CD4-positive, alpha-beta memory T cell (primary cell): ENCODE measurements around the gene GUCA1A. TPM values are rescaled to one million over a fixed set of nuclear protein-coding genes. Genes with fewer than 3 reads are reported as not detected.

Experiments used
- CTCF ChIA-PET: fragments of 350-600 bp; sonication (Branson Sonifier 250); formaldehyde crosslinking; loops from one replicate; lab custom pipeline; 2021; ENCODE audit warnings: inconsistent platforms; ENCODE audit not compliant: partially characterized antibody; lab: Charles Lee
- POLR2A ChIA-PET: fragments of 350-600 bp; sonication (Branson Sonifier 250); formaldehyde crosslinking; loops from one replicate; lab custom pipeline; 2021; ENCODE audit not compliant: partially characterized antibody; lab: Charles Lee
- DNase-seq, 5 donors: peaks; one replicate each; pipeline versions ENCODE4 v3.0.0 to v3.0.0-alpha.2; 2020 to 2022; ENCODE audit warnings: mixed read lengths in 1 of 5
- H3K27ac ChIP-seq: one replicate; pipeline ENCODE4 v1.7.0; 2013; ENCODE audit warnings: low read depth, low read length
- H3K27me3 ChIP-seq: 2 replicates; pipeline ENCODE4 v1.7.0; 2013; ENCODE audit warnings: mild to moderate bottlenecking, low read length, moderate library complexity; ENCODE audit not compliant: insufficient read depth
- H3K36me3 ChIP-seq: 2 replicates; pipeline ENCODE4 v1.7.0; 2013; ENCODE audit warnings: mild to moderate bottlenecking, low read length, moderate library complexity; ENCODE audit not compliant: insufficient read depth
- H3K4me1 ChIP-seq: 2 replicates; pipeline ENCODE4 v1.7.0; 2013; ENCODE audit warnings: mild to moderate bottlenecking, low read length, moderate library complexity; ENCODE audit not compliant: insufficient read depth
- H3K4me3 ChIP-seq, 2 donors: one replicate each; pipeline ENCODE4 v1.7.0; 2013; ENCODE audit warnings: low read length in 2 of 2, mild to moderate bottlenecking in 1 of 2
- H3K9me3 ChIP-seq, 2 donors: one replicate each; pipeline ENCODE4 v1.7.0; 2013; ENCODE audit warnings: low read length in 2 of 2, control low read depth in 1 of 2; ENCODE audit not compliant: control insufficient read depth in 1 of 2
- H3K27ac Mint-ChIP-seq, 7 donors: one replicate each; pipeline ENCODE4 v1.8.0; 2020 to 2021; ENCODE audit warnings: mixed read lengths in 7 of 7, mild to moderate bottlenecking in 6 of 7, inconsistent platforms in 3 of 7, moderate library complexity in 3 of 7
- H3K27me3 Mint-ChIP-seq, 2 donors: one replicate each; pipeline ENCODE4 v1.8.0; 2020 to 2021; ENCODE audit warnings: mixed read lengths in 2 of 2
- H3K36me3 Mint-ChIP-seq, 2 donors: one replicate each; pipeline ENCODE4 v1.8.0; 2020 to 2021; ENCODE audit warnings: mixed read lengths in 2 of 2, inconsistent platforms in 1 of 2, mild to moderate bottlenecking in 1 of 2
- H3K4me1 Mint-ChIP-seq, 4 donors: one replicate each; pipeline ENCODE4 v1.8.0; 2020 to 2021; ENCODE audit warnings: mixed read lengths in 4 of 4, mild to moderate bottlenecking in 1 of 4
- H3K4me3 Mint-ChIP-seq, 8 donors: one replicate each; pipeline ENCODE4 v1.8.0; 2020 to 2021; ENCODE audit warnings: mixed read lengths in 8 of 8, mild to moderate bottlenecking in 7 of 8, moderate library complexity in 6 of 8, inconsistent platforms in 3 of 8
- H3K9me3 Mint-ChIP-seq, 8 donors: one replicate each; pipeline ENCODE4 v1.8.0; 2020 to 2021; ENCODE audit warnings: mixed read lengths in 8 of 8, mild to moderate bottlenecking in 5 of 8, inconsistent platforms in 3 of 8, moderate library complexity in 1 of 8
- intact Hi-C: fragments of 100-400 bp; cut with micrococcal nuclease; formaldehyde crosslinking; loops from one replicate; pipeline ENCODE4 v1.15.1; 2023
- polyA plus RNA-seq, 2 donors: library from polyadenylated mRNA; unstranded; fragments of 300-500 nt; fragmentation: Illumina TruSeq; gene quantifications; one replicate each; pipeline ENCODE4 v1.2.3, GENCODE V29; 2021
- total RNA-seq, 2 experiments: library from RNA; stranded (reverse); gene quantifications; one replicate each; pipeline ENCODE4 v1.2.3, GENCODE V29; 2021

GUCA1A gene
- total and polyA plus RNA-seq, 4 experiments from 2014 or later, result not detected

GRCh38 chr6:42177514-42178364 lies 4.6 kb downstream of the GUCA1A start:
- Histone ChIP-seq H3K27me3 (no peaks in the 10 kb centered on the region), H3K4me1 (no peaks in the 10 kb centered on the region), H3K27ac (no peak overlapping the region), H3K36me3 (no peaks in the 10 kb centered on the region), H3K9me3 (no peaks in the 10 kb centered on the region), H3K4me3 (no peak overlapping the region)
- H3K4me3 Mint-ChIP-seq, result no peak overlapping the region
- H3K9me3 Mint-ChIP-seq, result peaks cover 0 to 2% (median 0%) of the 10 kb centered on the region in 8 donors
- CTCF ChIA-PET, result interaction anchor here (1.0 kb wide), 1 partner anchor 14 kb away, joined by 3 read pairs; no protein-coding TSS in a partner anchor
- DNase-seq, result no peak
- peaks cover 0 to 6% (median 0%) of the 10 kb centered on the region in 4 donors for H3K4me1 Mint-ChIP-seq
- H3K27me3 Mint-ChIP-seq, result peaks cover 0 to 7% of the 10 kb centered on the region in 2 donors
- POLR2A ChIA-PET, result no interaction called here
- no peak overlapping the region for H3K27ac Mint-ChIP-seq
- no peaks in the 10 kb centered on the region for H3K36me3 Mint-ChIP-seq
- intact Hi-C loops, result no loop called here

- peaks cover 0 to 7% of the 10 kb centered on the region in 2 donors for H3K27me3 Mint-ChIP-seq
- Histone ChIP-seq H3K27ac (no peak overlapping the region), H3K36me3 (no peaks in the 10 kb centered on the region), H3K27me3 (no peaks in the 10 kb centered on the region), H3K9me3 (no peaks in the 10 kb centered on the region), H3K4me3 (no peak overlapping the region), H3K4me1 (no peaks in the 10 kb centered on the region)
- intact Hi-C loops, result no loop called here
- DNase-seq, result no peak
- peaks cover 0 to 6% (median 0%) of the 10 kb centered on the region in 4 donors for H3K4me1 Mint-ChIP-seq
- ChIA-PET CTCF (no interaction called here), POLR2A (no interaction called here)
- H3K27ac Mint-ChIP-seq, result no peak overlapping the region
- H3K9me3 Mint-ChIP-seq, result peaks cover 0 to 2% (median 0%) of the 10 kb centered on the region in 8 donors
- H3K36me3 Mint-ChIP-seq, result no peaks in the 10 kb centered on the region
- H3K4me3 Mint-ChIP-seq, result no peak overlapping the region
Measured at GRCh38 chr6:42179261-42179944, 6.2 kb downstream of the GUCA1A start.

DNA sequence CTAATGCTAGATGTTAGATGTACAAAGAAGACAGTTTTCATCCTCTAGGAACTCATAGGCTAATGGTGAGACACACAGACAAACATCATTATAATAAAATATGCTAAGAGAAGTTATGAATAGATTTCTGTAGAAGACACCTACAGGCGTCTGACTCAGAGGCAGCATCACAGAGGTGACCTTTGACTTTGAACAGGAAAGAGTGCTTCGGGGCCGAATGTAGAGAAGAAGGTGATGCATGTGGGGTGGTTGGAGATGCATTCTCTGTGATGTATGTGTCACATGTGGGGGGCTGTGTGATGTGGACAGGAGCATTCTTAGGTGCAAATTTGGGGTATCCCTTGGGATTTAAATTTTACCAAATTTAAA lies 6.8 kb downstream of the GUCA1A start:
- no peaks in the 10 kb centered on the region for H3K36me3 ChIP-seq
- CTCF ChIA-PET, result no interaction called here
- H3K4me3 Mint-ChIP-seq, result no peak overlapping the region

GRCh38 chr6:42182101-42182500 lies 8.9 kb downstream of the GUCA1A start:
- H3K27ac Mint-ChIP-seq, result no peak overlapping the region
- intact Hi-C loops, result no loop called here
- Histone ChIP-seq H3K9me3 (no peaks in the 10 kb centered on the region), H3K27ac (no peak overlapping the region), H3K36me3 (no peaks in the 10 kb centered on the region), H3K27me3 (no peaks in the 10 kb centered on the region), H3K4me1 (no peaks in the 10 kb centered on the region), H3K4me3 (no peak overlapping the region)
- peaks cover 0 to 2% (median 0%) of the 10 kb centered on the region in 8 donors for H3K9me3 Mint-ChIP-seq
- no peaks in the 10 kb centered on the region for H3K36me3 Mint-ChIP-seq
- ChIA-PET POLR2A (no interaction called here), CTCF (no interaction called here)
- no peak overlapping the region for H3K4me3 Mint-ChIP-seq
- peaks cover 2 to 7% of the 10 kb centered on the region in 2 donors for H3K27me3 Mint-ChIP-seq
- peaks cover 0 to 6% (median 0%) of the 10 kb centered on the region in 4 donors for H3K4me1 Mint-ChIP-seq
- no peak for DNase-seq

More for the DNA sequence above, 6.8 kb downstream of the GUCA1A start:
- H3K4me1 Mint-ChIP-seq, result peaks cover 0 to 6% (median 0%) of the 10 kb centered on the region in 4 donors
- no peaks in the 10 kb centered on the region for H3K36me3 Mint-ChIP-seq
- no peak overlapping the region for H3K4me3 ChIP-seq
- no peak for DNase-seq
- POLR2A ChIA-PET, result no interaction called here
- H3K27me3 ChIP-seq, result no peaks in the 10 kb centered on the region
- no peak overlapping the region for H3K27ac ChIP-seq
- no peak overlapping the region for H3K27ac Mint-ChIP-seq
- intact Hi-C loops, result no loop called here
- no peaks in the 10 kb centered on the region for H3K9me3 ChIP-seq
- H3K4me1 ChIP-seq, result no peaks in the 10 kb centered on the region
- peaks cover 0 to 7% of the 10 kb centered on the region in 2 donors for H3K27me3 Mint-ChIP-seq
- H3K9me3 Mint-ChIP-seq, result peaks cover 0 to 2% (median 0%) of the 10 kb centered on the region in 8 donors

- Mint-ChIP-seq H3K27me3 (peaks cover 2 to 7% of the 10 kb centered on the region in 2 donors), H3K27ac (no peak overlapping the region), H3K4me3 (no peak overlapping the region), H3K36me3 (no peaks in the 10 kb centered on the region), H3K4me1 (no peaks in the 10 kb centered on the region), H3K9me3 (no peaks in the 10 kb centered on the region)
- Histone ChIP-seq H3K4me3 (no peak overlapping the region), H3K36me3 (no peaks in the 10 kb centered on the region), H3K27ac (no peak overlapping the region), H3K27me3 (no peaks in the 10 kb centered on the region), H3K9me3 (no peaks in the 10 kb centered on the region), H3K4me1 (no peaks in the 10 kb centered on the region)
- DNase-seq, result no peak
- CTCF ChIA-PET, result no interaction called here
- POLR2A ChIA-PET, result no interaction called here
- intact Hi-C loops, result no loop called here
Measured at GRCh38 chr6:42184475-42184874, 11.3 kb downstream of the GUCA1A start.

- DNase-seq, result no peak
- Mint-ChIP-seq H3K4me1 (no peaks in the 10 kb centered on the region), H3K36me3 (no peaks in the 10 kb centered on the region), H3K4me3 (no peak overlapping the region), H3K27ac (peak overlapping the region in 1 of 7 donors; percentile 12), H3K27me3 (peaks cover 2% of the 10 kb centered on the region in 2 donors), H3K9me3 (no peaks in the 10 kb centered on the region)
- Histone ChIP-seq H3K36me3 (no peaks in the 10 kb centered on the region), H3K27me3 (no peaks in the 10 kb centered on the region), H3K4me1 (no peaks in the 10 kb centered on the region), H3K4me3 (no peak overlapping the region), H3K9me3 (no peaks in the 10 kb centered on the region), H3K27ac (no peak overlapping the region)
- ChIA-PET CTCF (interaction anchor here (1.4 to 1.6 kb wide), 2 partner anchors 17 to 362 kb away, joined by 3 to 5 read pairs; no protein-coding TSS in a partner anchor), POLR2A (no interaction called here)
- intact Hi-C loops, result no loop called here
Measured at GRCh38 chr6:42185597-42185996, 12.4 kb downstream of the GUCA1A start.

DNA sequence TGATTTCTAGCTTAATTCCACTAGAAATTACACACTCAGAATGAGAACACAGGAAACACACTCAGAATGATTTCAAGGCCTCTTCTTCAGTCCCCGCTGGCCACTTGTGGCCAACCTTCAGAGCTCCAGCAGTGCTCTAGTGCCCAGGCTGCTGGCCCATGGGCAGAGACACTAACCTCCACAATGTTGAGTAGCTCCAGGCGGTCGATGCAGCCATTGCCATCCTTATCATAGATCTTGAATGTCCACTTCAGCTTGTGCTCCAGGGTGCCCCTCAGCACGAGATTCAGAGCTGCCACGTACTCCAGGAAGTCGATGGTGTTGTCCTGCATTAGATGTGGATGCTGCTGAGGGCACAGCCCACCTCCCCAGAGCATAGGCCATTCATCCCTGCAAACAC lies 15.2 kb downstream of the GUCA1A start:
- Mint-ChIP-seq H3K27ac (peak overlapping the region in 1 of 7 donors; percentile 4), H3K36me3 (peaks cover 0 to 4% of the 10 kb centered on the region in 2 donors), H3K4me1 (no peaks in the 10 kb centered on the region), H3K27me3 (peaks cover 0 to 2% of the 10 kb centered on the region in 2 donors), H3K9me3 (no peaks in the 10 kb centered on the region), H3K4me3 (no peak overlapping the region)
- ChIA-PET CTCF (interaction anchor here (0.5 to 1.8 kb wide), 4 partner anchors 18 to 755 kb away, joined by 3 to 6 read pairs (median 3); no protein-coding TSS in a partner anchor), POLR2A (no interaction called here)
- no peak overlapping the region for H3K4me3 ChIP-seq
- H3K9me3 ChIP-seq, result no peaks in the 10 kb centered on the region
- no peaks in the 10 kb centered on the region for H3K27me3 ChIP-seq
- intact Hi-C loops, result no loop called here
- H3K4me1 ChIP-seq, result no peaks in the 10 kb centered on the region
- DNase-seq, result no peak
- H3K27ac ChIP-seq, result no peak overlapping the region
- no peaks in the 10 kb centered on the region for H3K36me3 ChIP-seq
